H1 (cell line): ENCODE results near the gene PXK. TPM values are rescaled to one million over a fixed set of nuclear protein-coding genes. Genes with fewer than 3 reads are reported as not detected.

Experiments used
- CTCF ChIA-PET: fragments of 300-600 bp; sonication (Branson Sonifier 250); formaldehyde crosslinking; loops from one replicate; lab custom pipeline; 2021; ENCODE audit not compliant: partially characterized antibody; lab: Charles Lee
- POLR2A ChIA-PET: fragments of 300-600 bp; sonication (Branson Sonifier 250); formaldehyde crosslinking; loops from one replicate; lab custom pipeline; 2021; ENCODE audit warnings: inconsistent platforms; ENCODE audit not compliant: partially characterized antibody; lab: Charles Lee
- DNase-seq, 2 experiments: peaks; one replicate each; pipeline versions ENCODE4 v3.0.0 to v3.0.0-alpha.2; 2010 to 2022; ENCODE audit warnings: low spot score in 2 of 2, low read depth in 1 of 2, mixed read lengths in 1 of 2
- FAIRE-seq: peaks from 2 replicates; lab custom pipeline; 2011; peaks lifted over from hg19 to GRCh38; lab: Jason Lieb, UNC
- H2AFZ ChIP-seq: 2 replicates; pipeline ENCODE4 v1.8.1; 2012; ENCODE audit warnings: low read length, inconsistent platforms
- H2AK5ac ChIP-seq: 2 replicates; pipeline ENCODE4 v1.6.1; 2013; ENCODE audit warnings: low read depth, low read length
- H2BK120ac ChIP-seq: replicated peaks from 2 replicates; pipeline ENCODE3; 2013; ENCODE audit warnings: low read depth, low read length, inconsistent platforms
- H2BK12ac ChIP-seq: 2 replicates; pipeline ENCODE4 v1.6.1; 2013; ENCODE audit warnings: low read depth, low read length
- H2BK15ac ChIP-seq: 2 replicates; pipeline ENCODE4 v1.6.1; 2013; ENCODE audit warnings: low read length
- H2BK20ac ChIP-seq: 2 replicates; pipeline ENCODE4 v1.6.1; 2013; ENCODE audit warnings: low read length
- H2BK5ac ChIP-seq: 2 replicates; pipeline ENCODE4 v1.6.1; 2013; ENCODE audit warnings: low read depth, low read length
- H3K14ac ChIP-seq: 2 replicates; pipeline ENCODE4 v1.6.1; 2013; ENCODE audit warnings: inconsistent platforms; ENCODE audit not compliant: insufficient read length
- H3K18ac ChIP-seq: 2 replicates; pipeline ENCODE4 v1.6.1; 2013; ENCODE audit warnings: low read length; ENCODE audit errors: extremely low read depth
- H3K23ac ChIP-seq: 2 replicates; pipeline ENCODE4 v1.6.1; 2013; ENCODE audit warnings: inconsistent platforms; ENCODE audit not compliant: insufficient read length
- H3K23me2 ChIP-seq: 2 replicates; pipeline ENCODE4 v1.6.1; 2013; ENCODE audit warnings: low read depth, low read length
- H3K27ac ChIP-seq: 2 replicates; pipeline ENCODE4 v1.6.1; 2011; ENCODE audit warnings: low read depth, low read length, inconsistent platforms
- H3K27me3 ChIP-seq, 4 experiments: replicated peaks in 1 of 4; 1 replicate in 1 of 4; 2 replicates in 3 of 4; pipeline versions ENCODE4 v1.6.1 to v1.8.1; 2011 to 2013; ENCODE audit warnings: low read length in 3 of 4, mild to moderate bottlenecking in 3 of 4, inconsistent platforms in 2 of 4, mixed read lengths in 2 of 4, moderate library complexity in 1 of 4; ENCODE audit not compliant: control insufficient read depth in 3 of 4, insufficient read depth in 3 of 4; ENCODE audit errors: extremely low read depth in 1 of 4
- H3K36me3 ChIP-seq, 4 experiments: 2 replicates each; pipeline versions ENCODE4 v1.6.1 to v1.8.1; 2011 to 2013; ENCODE audit warnings: mild to moderate bottlenecking in 4 of 4, low read length in 3 of 4, moderate library complexity in 2 of 4, control low read depth in 1 of 4, inconsistent platforms in 1 of 4; ENCODE audit not compliant: insufficient read depth in 4 of 4, control insufficient read depth in 2 of 4
- H3K4ac ChIP-seq: replicated peaks from 2 replicates; pipeline ENCODE3; 2013; ENCODE audit warnings: low read length, low read depth, mixed read lengths, inconsistent platforms; ENCODE audit not compliant: insufficient read length
- H3K4me1 ChIP-seq, 4 experiments: replicated peaks in 1 of 4; 1 replicate in 1 of 4; 2 replicates in 3 of 4; pipeline versions ENCODE4 v1.6.1 to v1.8.1; 2011 to 2013; ENCODE audit warnings: low read length in 3 of 4, inconsistent platforms in 2 of 4, mixed read lengths in 1 of 4; ENCODE audit not compliant: insufficient read depth in 4 of 4, control insufficient read depth in 3 of 4
- H3K4me2 ChIP-seq, 2 experiments: 2 replicates each; pipeline versions ENCODE4 v1.6.1 to v1.8.1; 2011 to 2013; ENCODE audit warnings: low read depth in 2 of 2, low read length in 2 of 2, control low read depth in 1 of 2, inconsistent platforms in 1 of 2, mild to moderate bottlenecking in 1 of 2; ENCODE audit not compliant: insufficient read depth in 1 of 2
- H3K4me3 ChIP-seq, 4 experiments: fragments of 200-600, 300-600 bp in 1 of 4; sonication (generic), shearing (Covaris generic), sonication (Bioruptor Twin) in 1 of 4; 2 replicates each; pipeline versions ENCODE4 v1.5.1 to v1.8.1; 2011 to 2016; ENCODE audit warnings: low read length in 4 of 4, low read depth in 3 of 4, control low read depth in 2 of 4, inconsistent platforms in 2 of 4, mild to moderate bottlenecking in 2 of 4, mixed read lengths in 1 of 4, moderate library complexity in 1 of 4; ENCODE audit not compliant: insufficient read depth in 2 of 4; ENCODE audit errors: extremely low read depth in 1 of 4
- H3K56ac ChIP-seq: replicated peaks from 2 replicates; pipeline ENCODE3; 2013; ENCODE audit warnings: low read depth, mild to moderate bottlenecking, mixed read lengths, low read length, inconsistent platforms; ENCODE audit not compliant: insufficient read length
- H3K79me1 ChIP-seq: 2 replicates; pipeline ENCODE4 v1.6.1; 2013; ENCODE audit warnings: low read depth, low read length, control low read depth
- H3K79me2 ChIP-seq, 2 experiments: 2 replicates each; pipeline versions ENCODE4 v1.6.1 to v1.8.1; 2012 to 2013; ENCODE audit warnings: low read length in 2 of 2, mild to moderate bottlenecking in 2 of 2, inconsistent platforms in 1 of 2; ENCODE audit not compliant: insufficient read depth in 2 of 2, control insufficient read depth in 1 of 2
- H3K9ac ChIP-seq, 4 experiments: replicated peaks in 1 of 4; 1 replicate in 1 of 4; 2 replicates in 3 of 4; pipeline versions ENCODE4 v1.6.1 to v1.8.1; 2011 to 2013; ENCODE audit warnings: low read depth in 3 of 4, low read length in 3 of 4, control low read depth in 2 of 4, mild to moderate bottlenecking in 2 of 4, moderate library complexity in 2 of 4, inconsistent platforms in 1 of 4; ENCODE audit errors: extremely low read depth in 1 of 4
- H3K9me3 ChIP-seq, 2 experiments: 2 replicates each; pipeline versions ENCODE4 v1.6.1 to v1.8.1; 2012 to 2013; ENCODE audit warnings: mild to moderate bottlenecking in 2 of 2, moderate library complexity in 2 of 2, control low read depth in 1 of 2, inconsistent platforms in 1 of 2, low read depth in 1 of 2, low read length in 1 of 2, mixed read lengths in 1 of 2; ENCODE audit not compliant: insufficient read depth in 2 of 2
- H4K20me1 ChIP-seq, 2 experiments: replicated peaks in 1 of 2; 2 replicates each; pipeline versions ENCODE3 to v1.8.1; 2011 to 2013; ENCODE audit warnings: inconsistent platforms in 2 of 2, low read length in 2 of 2, mild to moderate bottlenecking in 1 of 2; ENCODE audit not compliant: insufficient read depth in 2 of 2, control insufficient read depth in 1 of 2
- H4K5ac ChIP-seq: 2 replicates; pipeline ENCODE4 v1.6.1; 2013; ENCODE audit warnings: low read length, low read depth, mixed read lengths, inconsistent platforms; ENCODE audit not compliant: insufficient read length
- H4K8ac ChIP-seq: 2 replicates; pipeline ENCODE4 v1.8.0; 2013; ENCODE audit warnings: mild to moderate bottlenecking, moderate library complexity, low read length, inconsistent platforms; ENCODE audit not compliant: insufficient read depth; ENCODE audit errors: extremely low read depth
- H4K91ac ChIP-seq: replicated peaks from 2 replicates; pipeline ENCODE3; 2013; ENCODE audit warnings: low read length, mixed read lengths, inconsistent platforms; ENCODE audit not compliant: insufficient read length
- CBX5 ChIP-seq: fragments of 300-800, 300-1000 bp; sonication (generic); IDR thresholded peaks from 2 replicates; pipeline ENCODE4 v1.7.1; 2016; ENCODE audit warnings: antibody characterized with exemption, low read length, low read depth
- CEBPB ChIP-seq: IDR thresholded peaks from 2 replicates; pipeline ENCODE4 v1.6.1; 2012; ENCODE audit warnings: low read depth, low read length
- E2F6 ChIP-seq: IDR thresholded peaks from 2 replicates; pipeline ENCODE4 v1.6.1; 2012; ENCODE audit warnings: inconsistent platforms
- FOSL1 ChIP-seq: IDR thresholded peaks from 2 replicates; pipeline ENCODE4 v1.6.1; 2011; ENCODE audit warnings: mild to moderate bottlenecking, low read depth, low read length, moderate library complexity; ENCODE audit not compliant: insufficient read depth
- JUN ChIP-seq: IDR thresholded peaks from 2 replicates; pipeline ENCODE4 v1.6.1; 2011; ENCODE audit warnings: low read depth, mild to moderate bottlenecking, improper control_type of control experiment, low read length
- KDM1A ChIP-seq: fragments of 200-600, 300-600 bp; sonication (generic); IDR thresholded peaks from 2 replicates; pipeline ENCODE4 v1.7.1; 2016; ENCODE audit warnings: mild to moderate bottlenecking, low read length, borderline replicate concordance
- NRF1 ChIP-seq: IDR thresholded peaks from 2 replicates; pipeline ENCODE4 v1.6.1; 2011; ENCODE audit warnings: mild to moderate bottlenecking, low read depth, low read length, improper control_type of control experiment
- PHF8 ChIP-seq: fragments of 200-600 bp; sonication (generic); conservative IDR thresholded peaks from 2 replicates; pipeline ENCODE4 v1.7.1; 2012; ENCODE audit warnings: low read depth, mild to moderate bottlenecking, inconsistent platforms, low read length, moderate library complexity
- RBBP5 ChIP-seq: IDR thresholded peaks from 2 replicates; pipeline ENCODE4 v1.7.1; 2012; ENCODE audit warnings: low read depth, mild to moderate bottlenecking, inconsistent platforms, low read length, moderate library complexity, borderline replicate concordance
- RFX5 ChIP-seq: IDR thresholded peaks from 2 replicates; pipeline ENCODE4 v1.6.1; 2011; ENCODE audit warnings: low read depth, low read length, improper control_type of control experiment, borderline replicate concordance
- TBP ChIP-seq: IDR thresholded peaks from 2 replicates; pipeline ENCODE4 v1.6.1; 2011; ENCODE audit warnings: low read depth, low read length, improper control_type of control experiment
- WGBS, 2 experiments: shearing (Covaris generic) in 1 of 2; methylation state at CpG; one replicate each; pipeline versions ENCODE4 v1.1.6 to v1.1.7; 2013 to 2015; ENCODE audit warnings: low lambda C conversion rate in 2 of 2, mixed read lengths in 2 of 2, inconsistent platforms in 1 of 2, low coverage in 1 of 2, missing lambda C conversion rate in 1 of 2; ENCODE audit not compliant: insufficient replicate concordance in 2 of 2, insufficient coverage in 1 of 2, insufficient read length in 1 of 2; ENCODE audit errors: extremely low coverage in 1 of 2, missing lambda C conversion rate in 1 of 2; 5-methylcytosine and 5-hydroxymethylcytosine counted together
- polyA plus RNA-seq, 7 experiments: library from polyadenylated mRNA; depleted of rRNA in 3 of 7; stranded (reverse) in 5 of 7; unstranded in 2 of 7; fragments of >200 nt in 5 of 7; fragments of 200-250 nt in 2 of 7; gene quantifications; 1 replicate in 5 of 7; 2 replicates in 1 of 7; 4 replicates in 1 of 7; pipeline versions ENCODE4 v1.2.1 to v1.2.3, GENCODE V29; 2011 to 2013; ENCODE audit warnings: missing spikeins in 2 of 7, mixed read lengths in 2 of 7
- total RNA-seq: library from RNA; stranded (reverse); fragmentation: NEBNext Ultra II Directional; extraction: Animal tissue kit (Norgen Biotek cat#: 25700); gene quantifications from 2 replicates; pipeline ENCODE4 v1.2.1, GENCODE V29; 2021

PXK gene
- total and polyA plus RNA-seq, 2 of the 8 experiments (the other 6 are each of a cell fraction or from before 2014, with no cell fraction given): 3.5 to 7.1 TPM

- no peak overlapping the region for H3K18ac ChIP-seq
- no peak overlapping the region for H2BK12ac ChIP-seq
- no peak overlapping the region for H3K14ac ChIP-seq
- H3K9me3 ChIP-seq: no peaks in the 10 kb centered on the region
- H3K27ac ChIP-seq: no peak overlapping the region
- POLR2A ChIA-PET: interaction anchor here (0.7 kb wide), 1 partner anchor 28 kb away, joined by 4 read pairs; no protein-coding TSS in a partner anchor
- FAIRE-seq: no peak
- no peak overlapping the region for H3K4me3 ChIP-seq
- no peaks in the 10 kb centered on the region for H3K23me2 ChIP-seq
- H3K79me1 ChIP-seq: no peaks in the 10 kb centered on the region
- no peak overlapping the region for H2BK20ac ChIP-seq
- H2BK5ac ChIP-seq: no peak overlapping the region
- no peak overlapping the region for H3K4me2 ChIP-seq
- H3K79me2 ChIP-seq: no peaks in the 10 kb centered on the region
- H3K4me1 ChIP-seq: peaks cover 2 to 13% (median 10%) of the 10 kb centered on the region in 4 experiments; a peak in 5 of 7 replicates
- no peak overlapping the region for H3K23ac ChIP-seq
- H3K56ac ChIP-seq: no peak overlapping the region
- no peaks in the 10 kb centered on the region for H3K36me3 ChIP-seq
- no peak for DNase-seq
- CTCF ChIA-PET: interaction anchor here (0.7 to 3.7 kb wide), 2 partner anchors 17 to 23 kb away, joined by 3 to 17 read pairs; no protein-coding TSS in a partner anchor
- H2AFZ ChIP-seq: no peak overlapping the region
- no peak overlapping the region for H2BK120ac ChIP-seq
- H4K20me1 ChIP-seq: no peaks in the 10 kb centered on the region
- no peak overlapping the region for H4K8ac ChIP-seq
- no peak overlapping the region for H3K9ac ChIP-seq
- H4K91ac ChIP-seq: no peak overlapping the region
- no peak overlapping the region for H4K5ac ChIP-seq
- WGBS, 2 experiments: 55% methylated on average over 3 of the region's 3 CpGs; no CpG with 5 or more reads in 1 of the 2 experiments
- H2BK15ac ChIP-seq: no peak overlapping the region
- no peak for TF ChIP-seq JUN
- no peak for TF ChIP-seq NRF1
- no peak for TF ChIP-seq CBX5
- TF ChIP-seq RBBP5: no peak
- no peak for TF ChIP-seq E2F6
- no peak for TF ChIP-seq PHF8
- no peak for TF ChIP-seq FOSL1
- TF ChIP-seq CEBPB: no peak
- no peak for TF ChIP-seq TBP
- TF ChIP-seq RFX5: no peak
- no peak for TF ChIP-seq KDM1A
- no peak overlapping the region for H3K4ac ChIP-seq
- no peaks in the 10 kb centered on the region for H3K27me3 ChIP-seq
- H2AK5ac ChIP-seq: no peak overlapping the region
Measured at GRCh38 chr3:58392181-58392580, 59.5 kb downstream of the PXK start.
